Activated CD8-positive, alpha-beta T cell treated with anti-CD3 and anti-CD28 coated beads for 36 hours (primary cell): Measurements from ENCODE around the gene ZFP3. TPM values are rescaled to one million over a fixed set of nuclear protein-coding genes. Genes with fewer than 3 reads are reported as not detected.

Experiments used
- ATAC-seq: fragments of 200-7000 bp; cut with Tn5 transposase; one replicate; pipeline ENCODE4 v1.10.0; 2021; ENCODE audit warnings: mild to moderate bottlenecking, moderate library complexity
- CTCF ChIA-PET: fragments of 350-600 bp; sonication (Branson Sonifier 250); formaldehyde crosslinking; loops from one replicate; lab custom pipeline; 2021; ENCODE audit warnings: antibody characterized with exemption; lab: Charles Lee
- POLR2A ChIA-PET: fragments of 350-600 bp; sonication (Branson Sonifier 250); formaldehyde crosslinking; loops from one replicate; lab custom pipeline; 2021; ENCODE audit warnings: antibody characterized with exemption; lab: Charles Lee
- DNase-seq: peaks from one replicate; pipeline ENCODE4 v3.0.0-alpha.2; 2020
- H3K27ac Mint-ChIP-seq: one replicate; pipeline ENCODE4 v1.8.0; 2021; ENCODE audit warnings: mild to moderate bottlenecking, mixed read lengths
- H3K27me3 Mint-ChIP-seq: one replicate; pipeline ENCODE4 v1.8.0; 2021; ENCODE audit warnings: mixed read lengths
- H3K36me3 Mint-ChIP-seq: one replicate; pipeline ENCODE4 v1.8.0; 2021; ENCODE audit warnings: low read depth, mixed read lengths
- H3K4me1 Mint-ChIP-seq: one replicate; pipeline ENCODE4 v1.8.0; 2021; ENCODE audit warnings: low read depth, mixed read lengths
- H3K4me3 Mint-ChIP-seq: one replicate; pipeline ENCODE4 v1.8.0; 2021; ENCODE audit warnings: mild to moderate bottlenecking, moderate library complexity, mixed read lengths
- H3K9me3 Mint-ChIP-seq: one replicate; pipeline ENCODE4 v1.8.0; 2021; ENCODE audit warnings: mixed read lengths
- CTCF ChIP-seq: fragments of 200-600 bp; IDR thresholded peaks from one replicate; pipeline ENCODE4 v1.8.0; 2022; ENCODE audit warnings: antibody characterized with exemption, mild to moderate bottlenecking
- intact Hi-C: fragments of 100-400 bp; cut with micrococcal nuclease; formaldehyde crosslinking; loops from one replicate; pipeline ENCODE4 v1.10.0; 2022
- total RNA-seq, 2 experiments: library from RNA; stranded (reverse); gene quantifications; one replicate each; pipeline ENCODE4 v1.2.3, GENCODE V29; 2021

Gene ZFP3
- total RNA-seq, 2 experiments from 2014 or later: 1.5 to 1.9 TPM

GRCh38 chr17:5033352-5034015 is 44.8 kb upstream of the ZFP3 start:
- no peak for DNase-seq
- Mint-ChIP-seq H3K4me1 (peaks cover 16% of the 10 kb centered on the region), H3K36me3 (no peaks in the 10 kb centered on the region), H3K27ac (no peak overlapping the region), H3K27me3 (no peaks in the 10 kb centered on the region), H3K9me3 (no peaks in the 10 kb centered on the region), H3K4me3 (no peak overlapping the region)
- no peak for ATAC-seq
- ChIA-PET POLR2A (interaction anchor here (1.7 to 1.9 kb wide), 3 partner anchors 14 to 65 kb away, joined by 3 to 6 read pairs (median 5); no protein-coding TSS in a partner anchor), CTCF (interaction anchor here (1.9 kb wide), 1 partner anchor 28 kb away, joined by 14 read pairs; no protein-coding TSS in a partner anchor)
- intact Hi-C loops: no loop called here
- no peak for TF ChIP-seq CTCF

GRCh38 chr17:5034063-5034462 is 44.2 kb upstream of the ZFP3 start:
- TF ChIP-seq CTCF: no peak
- ChIA-PET CTCF (interaction anchor here (1.9 kb wide), 1 partner anchor 28 kb away, joined by 14 read pairs; no protein-coding TSS in a partner anchor), POLR2A (interaction anchor here (1.0 to 1.9 kb wide), 5 partner anchors 8 to 65 kb away, joined by 3 to 6 read pairs (median 3); no protein-coding TSS in a partner anchor)
- no peak overlapping the region for H3K4me3 Mint-ChIP-seq
- no peak overlapping the region for H3K27ac Mint-ChIP-seq
- peaks cover 16% of the 10 kb centered on the region for H3K4me1 Mint-ChIP-seq
- ATAC-seq (no peak), DNase-seq (no peak)
- H3K27me3 Mint-ChIP-seq: no peaks in the 10 kb centered on the region
- no peaks in the 10 kb centered on the region for H3K36me3 Mint-ChIP-seq
- intact Hi-C loops: no loop called here
- H3K9me3 Mint-ChIP-seq: no peaks in the 10 kb centered on the region

GRCh38 chr17:5034651-5035050 is 43.6 kb upstream of the ZFP3 start:
- TF ChIP-seq CTCF: no peak
- CTCF ChIA-PET: interaction anchor here (0.9 to 1.9 kb wide), 2 partner anchors 12 to 27 kb away, joined by 3 to 14 read pairs; no protein-coding TSS in a partner anchor
- Mint-ChIP-seq H3K4me1 (peaks cover 16% of the 10 kb centered on the region), H3K9me3 (no peaks in the 10 kb centered on the region), H3K4me3 (no peak overlapping the region), H3K27ac (no peak overlapping the region), H3K36me3 (no peaks in the 10 kb centered on the region), H3K27me3 (no peaks in the 10 kb centered on the region)
- intact Hi-C loops: no loop called here
- DNase-seq (no peak), ATAC-seq (no peak)
- POLR2A ChIA-PET: interaction anchor here (1.0 to 1.9 kb wide), 5 partner anchors 9 to 66 kb away, joined by 3 to 6 read pairs (median 3); no protein-coding TSS in a partner anchor

- peak; percentile 20 for DNase-seq
- ChIA-PET CTCF (interaction anchor here (0.9 to 1.9 kb wide), 2 partner anchors 11 to 26 kb away, joined by 3 to 14 read pairs; no protein-coding TSS in a partner anchor), POLR2A (interaction anchor here (1.4 to 1.9 kb wide), 3 partner anchors 12 to 66 kb away, joined by 3 to 6 read pairs (median 5); no protein-coding TSS in a partner anchor)
- H3K4me1 Mint-ChIP-seq: peaks cover 16% of the 10 kb centered on the region
- no peaks in the 10 kb centered on the region for H3K9me3 Mint-ChIP-seq
- intact Hi-C loops: no loop called here
- H3K27me3 Mint-ChIP-seq: no peaks in the 10 kb centered on the region
- no peak for ATAC-seq
- no peak within 1 kb of the TSS for H3K27ac Mint-ChIP-seq
- TF ChIP-seq CTCF: no peak
- no peaks in the 10 kb centered on the region for H3K36me3 Mint-ChIP-seq
- H3K4me3 Mint-ChIP-seq: no peak within 1 kb of the TSS
These were observed 43.0 kb upstream of the ZFP3 start, which contains the start of gene SLC52A1 for GRCh38 chr17:5035315-5035714. Gene SLC52A1 (minus strand): TSS chr17:5035426. CDS start chr17:5034606, 820 bp downstream.
